Fibroblast of the conjunctiva (primary cell): ENCODE data around the gene IL37.
A peak's percentile ranks its signal among the peaks of the same experiment; 100 is the strongest.
"Not testable (repeated sequence)": the region's sequence is repeated elsewhere in the genome, so short reads cannot be mapped to it uniquely, and the experiment has no call there.

ENCODE experiments used
- DNase-seq: peaks from one replicate; pipeline ENCODE4 v3.0.0-alpha.2; 2010; ENCODE audit warnings: low read depth

Gene IL37

DNA sequence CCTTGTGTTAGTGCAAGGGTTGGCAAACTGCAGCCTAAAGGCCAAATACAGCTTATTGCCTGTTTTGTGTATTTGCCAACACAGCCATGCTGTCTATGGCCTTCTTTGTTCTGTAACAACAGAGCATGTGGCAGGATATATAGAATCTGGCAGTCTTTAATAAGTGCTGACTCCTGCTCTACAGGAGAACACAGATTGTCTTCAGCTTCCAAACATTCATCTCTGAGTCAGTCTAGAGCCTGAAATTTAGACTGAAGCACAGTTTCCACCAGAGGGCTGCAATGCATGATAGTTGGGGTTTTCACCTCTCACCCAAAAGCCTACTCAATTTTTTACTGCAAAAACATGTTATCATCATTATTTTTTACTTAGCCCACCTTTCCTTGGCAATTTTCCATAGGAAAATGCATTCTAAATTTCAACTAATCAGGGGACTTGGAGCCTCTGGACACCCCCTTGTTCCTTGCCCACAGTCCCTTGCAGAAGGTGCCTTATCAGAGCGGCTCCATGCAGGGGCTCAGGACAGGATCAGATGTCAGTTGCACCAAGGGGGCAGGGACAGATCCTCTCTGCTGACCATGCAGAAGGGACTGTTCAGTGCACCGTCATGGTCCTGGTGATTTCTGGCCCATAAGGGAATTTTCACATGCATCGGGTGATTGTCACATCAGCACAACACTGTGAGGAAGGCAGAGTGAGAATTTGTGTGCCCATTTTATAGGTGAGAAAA, 12.4 kb downstream of the IL37 start:
- DNase-seq, result no peak

DNA sequence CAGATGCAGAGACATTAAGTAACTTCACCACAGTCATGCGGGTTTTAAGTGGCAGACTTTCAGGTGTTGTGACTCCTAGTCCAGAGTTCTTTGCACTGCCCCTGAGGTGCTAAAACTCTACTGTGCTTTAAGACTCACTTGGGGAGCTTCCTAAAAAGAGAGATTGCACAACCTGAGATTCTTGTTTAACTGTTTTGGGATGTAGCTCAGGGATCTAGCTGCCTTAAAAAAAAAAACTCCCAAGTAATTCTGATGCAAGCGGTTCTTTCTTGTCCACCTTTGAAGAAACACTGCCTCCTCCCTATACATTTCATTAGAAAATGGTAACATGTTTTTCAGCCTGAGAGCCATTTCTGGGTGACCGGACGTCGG, 13.0 kb downstream of the IL37 start:
- no peak for DNase-seq

DNA sequence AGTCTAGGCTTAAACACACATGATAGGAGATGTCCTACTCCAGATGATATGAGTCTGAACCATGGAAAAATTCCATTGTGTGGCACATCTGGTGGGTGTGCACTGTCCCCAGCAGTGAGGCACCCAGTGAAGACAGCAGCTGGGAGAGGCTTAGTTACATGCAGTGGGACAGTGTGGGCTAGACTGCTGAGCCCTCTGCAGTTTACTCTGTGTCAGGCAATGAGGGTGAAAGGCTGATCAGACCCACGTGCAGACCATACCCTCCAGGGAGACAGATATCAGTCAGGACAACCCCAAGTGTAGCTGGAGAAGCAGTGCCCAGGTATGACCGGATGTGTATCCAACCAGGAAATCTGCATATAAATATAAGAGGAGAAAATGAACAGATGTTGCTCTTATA, 13.4 kb downstream of the IL37 start:
- no peak for DNase-seq

DNA sequence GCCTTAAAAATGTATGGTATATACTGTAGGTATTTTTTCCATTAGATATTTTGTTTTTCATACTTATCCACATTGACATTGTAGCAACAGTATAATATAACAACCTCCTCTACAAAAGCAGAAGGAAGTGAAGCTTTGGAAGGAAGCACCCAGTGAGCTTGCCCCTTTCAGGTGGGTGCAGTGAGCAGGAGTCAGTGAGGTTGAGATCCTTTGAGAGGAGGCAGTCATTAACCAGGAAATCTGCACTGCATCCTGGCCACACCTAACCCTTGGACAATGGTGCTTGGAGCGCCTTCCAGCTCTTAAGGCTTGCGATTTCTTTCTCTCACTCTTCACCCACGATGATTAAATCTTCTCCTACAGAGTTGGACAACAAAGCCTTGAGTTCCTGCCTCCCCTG, 13.9 kb downstream of the IL37 start:
- DNase-seq, result no peak

DNA sequence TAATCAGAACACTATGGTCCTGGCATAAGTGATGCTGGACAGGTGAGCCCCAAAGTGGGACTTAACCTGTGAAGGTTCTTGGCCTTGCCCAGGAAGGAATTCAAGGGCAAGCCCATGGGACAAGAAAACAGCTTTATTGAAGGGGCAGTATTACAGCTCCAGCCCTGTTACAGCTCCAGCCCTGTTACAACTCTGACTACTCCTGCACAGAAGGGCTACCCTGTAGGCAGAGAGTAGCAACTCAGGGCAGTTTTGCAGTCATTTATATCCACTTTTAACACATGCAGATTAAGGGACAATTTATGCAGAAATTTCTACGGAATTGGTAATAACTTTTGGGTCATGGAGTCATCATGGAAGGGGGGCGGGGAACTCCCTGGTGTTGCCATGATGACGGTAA, 15.7 kb downstream of the IL37 start:
- DNase-seq, result no peak

DNA sequence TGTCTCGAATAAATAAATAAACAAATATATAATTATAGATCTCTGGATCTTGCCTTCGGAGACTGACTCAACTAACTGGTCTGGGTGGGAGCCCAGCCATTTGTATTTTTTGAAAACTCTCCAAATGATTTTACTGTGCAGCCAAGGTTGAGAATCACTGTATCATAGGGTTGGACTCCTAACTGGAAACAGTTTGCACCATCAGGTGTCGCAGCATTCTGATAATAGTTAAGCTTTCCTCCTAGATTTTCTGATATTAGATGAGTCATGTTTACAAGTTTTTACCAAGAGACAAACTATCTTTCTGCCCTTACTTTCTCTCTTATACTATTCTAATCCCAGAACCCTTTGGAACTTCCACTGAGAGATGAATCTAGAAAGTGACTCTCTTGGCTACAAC, 16.8 kb downstream of the IL37 start:
- DNase-seq, result no peak

DNA sequence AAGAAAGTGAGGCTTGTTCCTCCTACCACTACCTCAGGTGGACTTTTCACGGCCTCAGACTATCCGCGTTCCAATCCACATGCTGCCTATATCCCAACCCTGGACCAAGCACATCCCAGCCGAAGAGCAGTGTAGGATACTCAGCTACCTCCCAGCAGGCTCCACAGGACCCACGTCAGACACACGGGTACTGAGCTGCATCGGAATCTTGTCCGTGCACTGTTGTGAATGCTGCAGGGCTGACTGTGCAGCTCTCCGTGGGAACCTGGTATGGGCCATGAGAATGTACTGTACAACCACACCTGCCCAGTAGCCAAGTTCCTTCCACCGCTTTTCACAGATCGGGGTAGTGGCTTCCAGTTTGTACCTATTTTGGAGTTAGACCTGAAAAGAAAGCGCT, 22.3 kb downstream of the IL37 start:
- no peak for DNase-seq

DNA sequence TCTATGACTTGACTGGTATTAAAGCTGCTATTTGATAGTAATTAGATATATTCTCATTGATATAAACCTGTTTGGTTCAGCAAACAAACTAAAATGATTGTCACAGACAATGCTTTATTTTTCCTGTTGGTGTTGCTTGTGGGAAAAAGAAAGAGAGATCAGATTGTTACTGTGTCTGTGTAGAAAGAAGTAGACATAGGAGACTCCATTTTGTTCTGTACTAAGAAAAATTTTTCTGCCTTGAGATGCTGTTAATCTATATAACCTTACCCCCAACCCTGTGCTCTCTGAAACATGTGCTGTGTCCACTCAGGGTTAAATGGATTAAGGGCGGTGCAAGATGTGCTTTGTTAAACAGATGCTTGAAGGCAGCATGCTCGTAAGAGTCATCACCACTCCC, 23.2 kb downstream of the IL37 start:
- not testable (repeated sequence) for DNase-seq

DNA sequence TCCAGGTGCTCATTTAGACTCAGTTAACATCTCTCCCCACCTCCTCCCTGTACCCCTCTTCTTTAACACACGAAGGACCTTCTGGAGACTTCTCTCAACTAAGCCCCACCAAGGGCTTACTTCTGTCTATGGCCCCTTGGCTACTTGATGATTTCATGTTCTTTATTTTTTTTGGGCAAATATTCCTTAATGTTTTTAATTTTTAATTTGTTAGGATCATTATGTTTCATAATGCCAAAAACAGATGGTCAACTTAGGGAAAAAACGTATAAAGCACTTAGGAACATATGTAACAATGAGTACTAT, 25.9 kb downstream of the IL37 start:
- DNase-seq, result no peak

DNA sequence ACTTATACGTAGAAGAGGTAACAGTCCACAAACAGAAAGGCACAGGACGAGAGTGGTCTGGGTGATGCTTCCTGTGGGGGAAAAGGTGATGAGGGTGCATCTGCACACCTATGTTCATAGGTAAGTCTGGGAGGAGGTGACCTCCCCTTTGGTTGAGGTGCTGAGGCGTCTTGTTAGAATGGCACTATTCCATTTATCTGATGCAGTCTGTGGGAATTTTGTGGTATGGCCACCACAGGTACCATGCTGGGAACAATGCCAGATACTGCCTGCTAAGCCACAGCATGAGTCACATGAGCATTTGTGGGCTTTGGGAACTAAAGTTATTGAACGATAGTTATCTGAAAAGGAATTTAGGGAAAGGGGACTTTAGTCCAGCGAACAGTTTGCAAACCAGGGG, 27.9 kb downstream of the IL37 start:
- no peak for DNase-seq

DNA sequence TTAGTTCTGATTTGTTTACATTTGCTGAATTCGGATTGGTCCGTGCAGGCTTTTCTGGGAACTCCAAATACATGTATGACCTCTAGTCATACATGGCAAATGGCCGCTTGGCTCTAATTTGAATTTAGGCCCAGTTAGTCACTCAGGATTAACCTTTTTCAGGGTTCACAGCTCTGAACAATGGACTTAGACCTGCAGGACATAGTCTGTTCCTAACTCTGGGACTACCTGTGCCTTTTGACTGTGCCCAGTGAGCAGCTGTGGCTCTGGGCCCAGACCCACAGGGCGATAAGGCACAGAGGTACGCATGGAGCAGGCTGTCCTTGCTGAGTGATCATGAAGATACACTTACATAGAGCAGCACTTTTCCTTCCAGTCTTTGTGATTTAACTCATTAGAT, 28.5 kb downstream of the IL37 start:
- DNase-seq, result no peak

DNA sequence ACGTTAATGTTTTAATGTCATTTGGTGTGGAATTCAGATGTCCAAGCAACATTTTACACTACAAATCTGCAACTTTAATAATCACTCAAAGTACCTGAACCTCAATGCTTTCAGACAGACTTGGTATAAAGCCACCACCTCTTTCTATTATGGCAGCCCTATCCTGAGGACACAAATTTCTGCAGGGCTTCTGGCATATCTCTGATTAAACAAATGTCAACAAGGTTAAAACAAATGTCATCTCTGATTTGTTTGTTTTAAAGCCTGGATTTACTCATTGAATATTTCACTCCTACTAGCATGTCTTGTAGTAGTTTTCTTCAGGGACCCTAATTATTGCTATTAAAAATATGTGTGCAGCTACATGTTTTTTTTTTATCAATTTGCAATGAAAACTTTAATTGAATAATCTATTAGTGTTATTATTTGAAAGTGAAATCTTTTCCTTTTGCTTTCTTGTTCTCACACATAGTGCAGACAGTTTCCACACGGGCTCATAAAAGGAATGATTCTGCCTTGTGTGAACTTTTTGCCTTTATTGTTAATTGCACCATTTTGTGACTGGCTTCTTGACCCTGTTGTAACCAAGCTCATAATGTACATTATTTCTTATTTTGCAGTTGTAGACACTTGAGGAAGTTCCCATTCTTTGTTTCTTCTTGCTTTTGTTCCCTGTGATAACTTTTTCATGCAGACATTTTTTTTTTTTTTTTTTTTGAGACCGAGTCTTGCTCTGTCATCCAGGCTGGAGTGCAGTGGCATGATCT, 30.1 kb downstream of the IL37 start:
- DNase-seq, result no peak

DNA sequence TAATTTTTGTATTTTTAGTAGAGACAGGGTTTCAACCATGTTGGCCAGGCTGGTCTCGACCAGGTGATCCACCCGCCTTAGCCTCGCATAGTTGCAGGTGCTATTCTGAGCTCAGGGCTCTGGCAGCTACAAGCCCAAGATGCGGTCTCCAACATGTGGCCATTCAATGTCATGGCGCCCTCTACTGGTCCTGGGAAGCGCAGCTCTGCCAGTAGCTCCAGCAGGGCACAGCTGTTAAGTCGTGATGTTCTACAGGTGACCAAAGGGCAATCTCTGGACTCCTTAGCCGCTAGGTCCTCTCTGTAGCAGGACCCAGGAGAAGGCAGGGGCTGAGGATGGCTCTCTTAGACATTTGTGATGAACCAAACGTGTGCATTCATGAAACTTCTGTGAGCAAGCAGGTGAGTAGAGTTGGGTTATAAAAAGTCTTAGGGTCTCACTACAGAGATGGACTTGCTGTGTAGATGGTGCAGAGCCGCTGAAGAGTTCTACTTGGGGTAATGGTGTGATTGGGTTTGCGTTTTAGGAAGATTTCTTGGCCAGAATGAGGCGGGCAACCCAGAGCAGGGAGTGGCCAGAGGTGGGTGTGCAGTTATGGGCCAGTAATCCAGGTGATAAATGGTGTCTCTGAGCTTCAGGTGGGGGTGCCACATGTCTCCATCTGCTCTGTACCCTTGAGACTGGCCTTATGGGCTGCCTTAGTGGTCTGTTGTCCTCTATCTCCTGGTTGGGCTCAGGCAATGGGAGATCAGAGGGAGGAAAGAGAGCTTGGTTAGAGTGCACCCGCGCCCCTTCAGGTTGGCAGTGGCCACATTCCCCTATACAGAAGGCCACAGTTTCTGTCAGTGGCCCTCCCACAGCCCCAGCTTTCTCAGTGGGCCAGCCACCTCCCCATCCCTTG, 31.0 kb downstream of the IL37 start:
- DNase-seq, result peak; percentile 43

DNA sequence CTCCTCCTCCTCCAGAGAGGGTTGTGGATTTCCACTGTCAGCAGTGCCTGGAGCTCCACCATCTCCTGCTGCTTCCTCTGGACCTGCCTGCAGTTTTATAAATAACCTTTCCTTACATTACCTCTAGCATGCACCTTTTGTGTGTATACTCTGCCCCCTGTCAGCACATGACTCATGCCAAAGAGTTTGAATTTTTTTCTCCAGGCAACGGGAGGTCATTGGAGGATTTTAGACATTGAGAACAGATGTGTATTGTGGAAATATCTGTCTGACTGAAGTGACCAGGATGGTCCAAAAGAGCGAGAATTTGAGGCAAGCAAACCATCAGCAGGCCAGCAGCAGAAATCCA, 31.7 kb downstream of the IL37 start:
- DNase-seq, result no peak

DNA sequence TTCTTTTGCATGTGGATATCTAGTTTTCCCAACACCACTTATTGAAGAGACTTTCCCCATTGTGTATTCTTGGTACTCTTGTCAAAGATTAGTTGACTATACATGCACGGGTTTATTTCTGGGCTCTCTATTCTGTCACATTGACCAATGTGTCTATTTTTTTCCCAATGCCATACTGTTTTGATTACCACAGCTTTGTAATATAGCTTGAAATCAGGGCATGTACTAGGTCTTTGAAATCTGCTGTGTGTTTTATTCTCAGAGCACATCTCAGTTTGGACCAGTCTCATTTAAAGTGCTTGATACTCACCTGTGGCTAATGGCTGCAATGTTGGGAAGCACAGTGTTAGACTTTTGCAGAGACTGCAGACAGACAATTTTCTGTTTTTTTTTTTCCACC, 34.0 kb downstream of the IL37 start:
- no peak for DNase-seq

DNA sequence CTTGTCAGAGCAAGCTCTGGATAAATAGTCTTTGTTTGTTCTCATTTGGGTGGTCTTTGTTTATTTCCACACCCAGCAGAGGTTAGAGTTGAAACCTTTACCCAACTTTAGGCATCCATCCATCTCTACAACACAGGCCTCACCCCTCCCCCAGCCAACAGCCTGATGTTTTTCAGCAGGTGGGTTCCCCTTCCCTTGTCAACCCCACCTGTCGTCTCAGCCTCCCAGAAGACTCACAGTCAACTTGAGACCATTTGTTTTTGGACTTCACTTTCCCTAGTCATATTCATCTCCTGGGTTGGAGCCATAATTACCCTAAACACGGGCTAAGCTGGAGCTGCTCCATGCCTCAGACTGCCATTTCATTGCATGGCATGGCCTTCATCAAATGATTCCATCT, 35.1 kb downstream of the IL37 start:
- no peak for DNase-seq

DNA sequence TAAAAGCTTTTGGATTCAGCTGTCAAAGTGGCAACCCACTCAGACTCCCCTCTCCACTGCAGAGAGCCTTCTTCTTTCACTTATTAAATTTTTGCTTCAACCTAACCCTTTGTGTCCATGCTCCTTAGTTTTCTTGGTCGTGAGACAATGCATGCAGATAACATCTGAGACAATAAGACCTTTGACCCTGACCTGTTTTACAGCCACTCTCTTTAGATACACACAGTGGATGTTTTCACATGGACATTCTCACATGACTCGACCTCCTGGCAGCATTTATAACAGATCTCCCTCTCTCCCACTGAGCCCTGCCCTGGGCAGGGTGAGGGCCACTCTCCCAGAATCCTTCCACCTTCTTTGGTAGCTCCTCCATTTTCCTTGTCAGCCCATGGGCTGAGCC, 36.4 kb downstream of the IL37 start:
- DNase-seq, result no peak

DNA sequence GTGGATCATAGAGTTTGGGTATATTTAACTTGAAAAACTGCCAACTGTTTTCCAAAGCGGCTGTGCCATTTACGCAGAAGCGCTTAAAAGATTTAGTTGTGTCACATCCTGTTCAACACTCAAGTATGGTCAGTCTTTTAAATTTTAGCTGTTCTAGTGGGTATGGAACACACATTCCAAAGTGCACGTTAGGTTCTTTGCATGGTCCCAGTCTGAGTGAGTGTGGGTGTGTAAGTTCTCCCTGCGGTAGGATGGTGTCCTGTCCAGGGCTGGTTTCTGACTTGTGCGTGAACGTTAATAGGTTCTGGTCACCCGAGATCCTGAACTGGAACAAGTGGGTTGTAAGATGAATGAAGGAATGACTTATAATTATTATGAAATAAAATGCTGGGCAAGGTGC, 38.5 kb downstream of the IL37 start:
- no peak for DNase-seq

DNA sequence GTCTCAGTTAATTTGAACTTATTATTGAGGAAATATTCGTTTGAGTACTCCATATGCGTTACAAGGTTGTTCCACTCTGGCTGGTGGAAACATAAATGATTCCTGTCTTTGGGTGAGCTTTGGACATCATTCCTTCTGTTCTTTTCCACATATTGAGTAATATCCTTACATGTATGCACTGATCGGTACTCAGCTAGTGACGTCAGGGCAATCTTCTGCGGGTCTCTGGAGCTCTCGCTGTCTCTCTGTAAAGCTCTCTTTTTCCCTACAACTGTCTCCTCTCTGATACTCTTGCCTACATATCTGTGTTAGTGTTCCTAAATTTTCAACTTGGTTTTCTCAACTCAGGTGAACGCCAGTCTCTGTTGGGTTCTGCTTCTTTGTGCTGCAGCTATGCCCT, 43.4 kb downstream of the IL37 start:
- DNase-seq, result no peak

DNA sequence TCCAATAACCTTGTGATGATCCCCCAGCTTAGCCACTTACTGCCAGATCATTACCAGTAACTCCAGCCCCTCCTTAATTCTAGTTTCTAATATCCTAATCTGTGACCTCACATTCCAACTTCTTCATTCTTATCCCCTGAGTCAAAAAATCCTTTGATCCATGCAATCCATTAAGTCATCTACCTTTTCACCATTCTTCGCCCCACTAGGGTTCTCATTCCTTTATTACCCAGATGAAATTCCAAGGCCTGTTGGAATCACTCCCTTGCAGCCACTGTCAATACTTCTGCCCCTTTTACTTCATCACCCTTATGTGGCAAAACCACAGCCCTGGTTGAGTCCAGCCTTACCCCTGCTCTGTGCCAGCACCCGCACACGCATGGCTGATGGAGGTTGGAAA, 46.5 kb downstream of the IL37 start:
- no peak for DNase-seq

DNA sequence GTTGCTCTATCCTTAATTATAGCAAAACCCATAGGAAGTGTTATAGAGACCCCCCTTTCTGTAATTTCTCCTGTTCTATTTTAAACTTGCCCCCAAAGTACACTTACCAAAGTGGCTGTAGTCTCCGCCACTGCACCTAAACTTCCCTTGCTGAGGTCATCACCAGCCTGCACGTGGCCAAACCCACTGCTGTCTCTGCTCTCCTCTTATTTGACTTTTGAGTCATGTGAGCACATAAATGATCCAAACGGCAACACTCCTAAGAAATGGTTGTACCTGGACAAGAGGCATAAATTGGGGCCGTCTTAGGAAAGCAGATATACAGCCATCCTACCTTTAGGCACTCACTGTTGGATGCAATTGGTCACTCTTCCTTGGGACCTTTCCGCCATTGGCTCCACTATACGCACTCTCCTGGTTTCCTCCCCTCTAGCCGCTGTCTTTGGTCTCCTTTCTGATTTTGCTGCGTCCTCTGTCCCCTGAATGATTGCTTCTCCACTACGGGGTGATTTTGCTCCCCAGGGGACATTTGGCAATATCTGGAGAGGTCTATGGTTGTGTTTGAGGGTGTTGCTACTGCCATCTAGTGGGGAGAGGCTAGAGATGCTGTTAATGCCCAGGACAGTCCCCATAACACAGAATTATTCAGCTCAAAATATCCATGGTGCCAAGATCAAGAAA, 47.6 kb downstream of the IL37 start:
- DNase-seq, result peak; percentile 40

DNA sequence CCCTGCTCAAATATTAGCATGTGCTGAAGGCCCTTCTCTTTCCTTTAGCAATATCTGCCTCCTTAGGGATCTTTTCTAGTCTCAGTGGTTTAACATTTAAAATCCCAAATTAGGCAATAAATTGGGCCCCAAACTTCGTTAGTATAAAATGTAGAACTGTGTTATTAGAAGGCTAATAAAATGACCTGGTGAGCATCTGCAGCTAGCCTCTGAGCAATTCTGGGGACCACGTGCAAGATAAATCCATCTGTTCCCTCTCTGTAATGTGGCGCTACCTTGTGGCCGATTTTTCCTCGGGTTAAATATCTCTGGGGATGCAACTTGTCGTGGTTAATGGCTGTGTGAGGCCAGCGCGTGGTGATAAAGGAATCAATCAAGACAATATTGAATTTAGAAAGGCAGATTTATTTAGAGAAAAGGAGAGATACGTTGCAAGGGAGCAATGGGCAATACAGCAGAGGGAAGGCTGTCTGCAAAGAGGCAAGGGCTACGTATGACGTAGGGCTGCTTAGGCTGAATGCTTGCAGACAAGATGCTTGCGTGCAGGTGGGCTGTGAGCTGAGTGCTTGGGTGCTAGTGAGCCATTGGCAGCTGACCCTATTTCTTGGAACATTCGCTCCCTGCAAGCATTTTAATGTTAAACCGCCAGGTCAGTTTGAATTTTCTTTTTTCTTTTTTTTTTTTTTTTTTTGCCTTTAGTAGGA, 48.3 kb downstream of the IL37 start:
- DNase-seq, result no peak
